HEK293T (cell line): ENCODE data around the gene ZBTB20.

Source experiments
- CTCF ChIA-PET: fragments of 350-600 bp; formaldehyde crosslinking; extraction: SDS; loops from one replicate; lab custom pipeline; 2021; ENCODE audit warnings: antibody characterized with exemption, inconsistent platforms; lab: Yijun Ruan, JAX
- POLR2A ChIA-PET: fragments of 350-600 bp; formaldehyde crosslinking; extraction: SDS; loops from one replicate; lab custom pipeline; 2020; ENCODE audit warnings: antibody characterized with exemption, inconsistent platforms; lab: Yijun Ruan, JAX
- DNase-seq: peaks from one replicate; pipeline ENCODE4 v3.0.0; 2012; ENCODE audit warnings: mixed read lengths; ENCODE audit errors: extremely low spot score
- ARNT ChIP-seq: fragments of 450-650 bp; IDR thresholded peaks from 2 replicates; pipeline ENCODE4 v1.6.1; 2017; ENCODE audit warnings: mild to moderate bottlenecking
- BHLHE40 ChIP-seq: fragments of 450-650 bp; IDR thresholded peaks from 2 replicates; pipeline ENCODE4 v1.6.1; 2016; ENCODE audit warnings: mild to moderate bottlenecking, moderate library complexity, borderline replicate concordance
- CTBP1 ChIP-seq: fragments of 450-650 bp; IDR thresholded peaks from 2 replicates; pipeline ENCODE4 v1.6.1; 2016; ENCODE audit warnings: borderline replicate concordance
- ELF4 ChIP-seq: fragments of 450-650 bp; IDR thresholded peaks from 2 replicates; pipeline ENCODE4 v1.6.1; 2017; ENCODE audit warnings: antibody characterized with exemption
- FOXA1 ChIP-seq: fragments of 450-650 bp; IDR thresholded peaks from 2 replicates; pipeline ENCODE4 v1.6.1; 2016; ENCODE audit warnings: mild to moderate bottlenecking
- FOXK2 ChIP-seq: fragments of 450-650 bp; IDR thresholded peaks from 2 replicates; pipeline ENCODE4 v1.6.1; 2016; ENCODE audit warnings: mild to moderate bottlenecking
- FOXM1 ChIP-seq: fragments of 450-650 bp; IDR thresholded peaks from 2 replicates; pipeline ENCODE4 v1.6.1; 2017; ENCODE audit warnings: mild to moderate bottlenecking, borderline replicate concordance
- HDGF ChIP-seq: fragments of 450-650 bp; IDR thresholded peaks from 2 replicates; pipeline ENCODE4 v1.6.1; 2017; ENCODE audit warnings: antibody characterized with exemption, borderline replicate concordance
- L3MBTL2 ChIP-seq: fragments of 450-650 bp; conservative IDR thresholded peaks from 2 replicates; pipeline ENCODE4 v1.6.1; 2016; ENCODE audit warnings: mild to moderate bottlenecking
- LEF1 ChIP-seq: fragments of 450-650 bp; IDR thresholded peaks from 2 replicates; pipeline ENCODE4 v1.6.1; 2017; ENCODE audit warnings: mild to moderate bottlenecking, borderline replicate concordance
- NFRKB ChIP-seq: fragments of 450-650 bp; IDR thresholded peaks from 2 replicates; pipeline ENCODE4 v1.6.1; 2016; ENCODE audit warnings: mild to moderate bottlenecking, moderate library complexity
- PKNOX1 ChIP-seq: fragments of 450-650 bp; IDR thresholded peaks from 2 replicates; pipeline ENCODE4 v1.6.1; 2016
- SP1 ChIP-seq: fragments of 450-650 bp; IDR thresholded peaks from 2 replicates; pipeline ENCODE4 v1.6.1; 2017
- SUZ12 ChIP-seq: fragments of 450-650 bp; IDR thresholded peaks from 2 replicates; pipeline ENCODE4 v1.6.1; 2016; ENCODE audit warnings: mild to moderate bottlenecking
- TARDBP ChIP-seq: fragments of 450-650 bp; IDR thresholded peaks from 2 replicates; pipeline ENCODE4 v1.6.1; 2016
- ZNF384 ChIP-seq: fragments of 450-650 bp; IDR thresholded peaks from 2 replicates; pipeline ENCODE4 v1.6.1; 2016

Gene ZBTB20

GRCh38 chr3:114374433-114374990, 772.6 kb downstream of the ZBTB20 start:
- TF ChIP-seq FOXM1 (no peak), ZNF384 (no peak), TARDBP (no peak)
- CTCF ChIA-PET = no interaction called here
- POLR2A ChIA-PET = no interaction called here
- no peak for DNase-seq

GRCh38 chr3:114370537-114371174, 776.4 kb downstream of the ZBTB20 start:
- ChIA-PET POLR2A (no interaction called here), CTCF (no interaction called here)
- TF ChIP-seq SP1 (no peak), ZNF384 (no peak), CTBP1 (no peak), L3MBTL2 (no peak), NFRKB (no peak), FOXA1 (no peak), LEF1 (no peak), ELF4 (no peak), FOXK2 (no peak), FOXM1 (no peak), ARNT (no peak), TARDBP (no peak), PKNOX1 (no peak)
- peak; percentile 14 for DNase-seq

- ChIA-PET CTCF (no interaction called here), POLR2A (no interaction called here)
- no peak for DNase-seq
- no peak for TF ChIP-seq NFRKB
- no peak for TF ChIP-seq PKNOX1
- TF ChIP-seq ELF4 = no peak
- TF ChIP-seq SP1 = no peak
- TF ChIP-seq ARNT = no peak
- no peak for TF ChIP-seq FOXM1
- TF ChIP-seq BHLHE40 = no peak
- no peak for TF ChIP-seq SUZ12
Measured at GRCh38 chr3:114365909-114366308, 781.2 kb downstream of the ZBTB20 start.

- POLR2A ChIA-PET = no interaction called here
- TF ChIP-seq SP1 = no peak
- TF ChIP-seq ARNT = no peak
- no peak for TF ChIP-seq NFRKB
- TF ChIP-seq HDGF = no peak
- no peak for TF ChIP-seq CTBP1
- TF ChIP-seq ELF4 = no peak
- no peak for TF ChIP-seq L3MBTL2
- no peak for TF ChIP-seq SUZ12
- TF ChIP-seq FOXM1 = no peak
- TF ChIP-seq ZNF384 = no peak
- TF ChIP-seq BHLHE40 = no peak
- TF ChIP-seq TARDBP = no peak
- TF ChIP-seq FOXA1 = no peak
- TF ChIP-seq LEF1 = no peak
- no peak for TF ChIP-seq FOXK2
- TF ChIP-seq PKNOX1 = no peak
- CTCF ChIA-PET = no interaction called here
- no peak for DNase-seq
Measured at GRCh38 chr3:114364806-114365654, 782.1 kb downstream of the ZBTB20 start.

- CTCF ChIA-PET = interaction anchor here (0.9 kb wide), 1 partner anchor 45 kb away, joined by 3 read pairs; no protein-coding TSS in a partner anchor
- POLR2A ChIA-PET = no interaction called here
- no peak for DNase-seq
- no peak for TF ChIP-seq ELF4
- TF ChIP-seq CTBP1 = no peak
- no peak for TF ChIP-seq SP1
- no peak for TF ChIP-seq TARDBP
- TF ChIP-seq PKNOX1 = no peak
- no peak for TF ChIP-seq SUZ12
- no peak for TF ChIP-seq HDGF
- TF ChIP-seq FOXA1 = no peak
Measured at GRCh38 chr3:114363554-114364202, 783.4 kb downstream of the ZBTB20 start.
